T-cell (primary cell): ENCODE measurements around the gene ZIK1. TPM values are rescaled to one million over a fixed set of nuclear protein-coding genes. Genes with fewer than 3 reads are reported as not detected.

ENCODE experiments used
- ATAC-seq, 4 experiments: fragments of 200-7000 bp in 3 of 4; fragments of 150-1000 bp in 1 of 4; cut with Tn5 transposase; replicated peaks in 1 of 4; 1 replicate in 3 of 4; 2 replicates in 1 of 4; pipeline ENCODE4 v1.10.0; 2021; ENCODE audit warnings: moderate library complexity in 3 of 4, mild to moderate bottlenecking in 2 of 4, moderate number of reproducible peaks in 1 of 4
- CTCF ChIA-PET, 2 donors: fragments of 300-600 bp; sonication (Branson Sonifier 250); formaldehyde crosslinking; loops; one replicate each; lab custom pipeline; 2022; ENCODE audit warnings: antibody characterized with exemption in 2 of 2; lab: Charles Lee
- POLR2A ChIA-PET, 2 donors: fragments of 300-600 bp; sonication (Branson Sonifier 250); formaldehyde crosslinking; loops; one replicate each; lab custom pipeline; 2022; ENCODE audit warnings: antibody characterized with exemption in 2 of 2; lab: Charles Lee
- DNase-seq, 35 experiments: peaks; one replicate each; pipeline versions ENCODE4 v3.0.0 to v3.0.0-alpha.2; 2013 to 2023
- H3K27ac ChIP-seq: one replicate; pipeline ENCODE4 v1.5.1; 2013; ENCODE audit warnings: low read length
- H3K27me3 ChIP-seq, 2 experiments: replicated peaks in 1 of 2; 1 replicate in 1 of 2; 2 replicates in 1 of 2; pipeline versions ENCODE4 v1.6.1 to v1.7.0; 2013; ENCODE audit warnings: low read length in 1 of 2, mixed read lengths in 1 of 2; ENCODE audit not compliant: control insufficient read depth in 2 of 2, insufficient read depth in 2 of 2; ENCODE audit errors: extremely low read depth in 1 of 2
- H3K36me3 ChIP-seq, 2 donors: 1 replicate in 1 of 2; 2 replicates in 1 of 2; pipeline versions ENCODE4 v1.6.1 to v1.7.0; 2013; ENCODE audit warnings: low read length in 1 of 2; ENCODE audit not compliant: control insufficient read depth in 2 of 2, insufficient read depth in 1 of 2; ENCODE audit errors: extremely low read depth in 1 of 2
- H3K4me1 ChIP-seq, 2 experiments: 1 replicate in 1 of 2; 2 replicates in 1 of 2; pipeline versions ENCODE4 v1.6.1 to v1.7.0; 2013; ENCODE audit warnings: low read length in 2 of 2, mixed read lengths in 1 of 2; ENCODE audit not compliant: insufficient read depth in 2 of 2, control insufficient read depth in 1 of 2; ENCODE audit errors: extremely low read depth in 1 of 2
- H3K4me3 ChIP-seq, 2 donors: 1 replicate in 1 of 2; 2 replicates in 1 of 2; pipeline versions ENCODE4 v1.5.1 to v1.7.0; 2013; ENCODE audit warnings: mild to moderate bottlenecking in 2 of 2, low read length in 1 of 2, moderate library complexity in 1 of 2; ENCODE audit not compliant: control insufficient read depth in 1 of 2; ENCODE audit errors: extremely low read depth in 1 of 2
- H3K9me3 ChIP-seq: 2 replicates; pipeline ENCODE4 v1.7.0; 2013
- H3K27ac Mint-ChIP-seq, 2 donors: one replicate each; pipeline ENCODE4 v1.8.0; 2020 to 2021; ENCODE audit warnings: mild to moderate bottlenecking in 2 of 2, mixed read lengths in 2 of 2
- H3K27me3 Mint-ChIP-seq, 2 donors: one replicate each; pipeline ENCODE4 v1.8.0; 2021 to 2022; ENCODE audit warnings: mixed read lengths in 2 of 2
- H3K36me3 Mint-ChIP-seq: one replicate; pipeline ENCODE4 v1.8.0; 2021; ENCODE audit warnings: mixed read lengths
- H3K4me1 Mint-ChIP-seq, 3 donors: one replicate each; pipeline ENCODE4 v1.8.0; 2020 to 2022; ENCODE audit warnings: mixed read lengths in 3 of 3, mild to moderate bottlenecking in 1 of 3
- H3K4me3 Mint-ChIP-seq, 3 donors: one replicate each; pipeline ENCODE4 v1.8.0; 2020 to 2022; ENCODE audit warnings: mild to moderate bottlenecking in 3 of 3, mixed read lengths in 3 of 3, moderate library complexity in 3 of 3
- H3K9me3 Mint-ChIP-seq, 3 donors: one replicate each; pipeline ENCODE4 v1.8.0; 2020 to 2022; ENCODE audit warnings: mixed read lengths in 3 of 3
- WGBS: methylation state at CpG from one replicate; pipeline ENCODE4 v1.1.5; 2013; ENCODE audit warnings: missing lambda C conversion rate; ENCODE audit not compliant: insufficient coverage; 5-methylcytosine and 5-hydroxymethylcytosine counted together
- total RNA-seq, 35 experiments: library from RNA in 6 of 35; stranded (reverse) in 6 of 35; fragments of 120-200 nt in 1 of 35; gene quantifications; one replicate each; pipeline versions ENCODE4 v1.2.1 to v1.2.4 and lab custom pipeline; 2013 to 2026

The ZIK1 gene
- total RNA-seq, 5 donors from 2014 or later (not counting 1 experiment from before 2014, with no cell fraction given), result 4.9 to 10.6 (median 8.2) TPM

GRCh38 chr19:57559008-57559403 lies 24.9 kb upstream of the ZIK1 start:
- H3K4me1 Mint-ChIP-seq, result peaks cover 33 to 39% (median 37%) of the 10 kb centered on the region in 3 donors
- peaks cover 10 to 25% of the 10 kb centered on the region in 2 experiments for H3K4me1 ChIP-seq
- ChIA-PET POLR2A (no interaction called here), CTCF (no interaction called here)
- peaks cover under 1% of the 10 kb centered on the region for H3K9me3 ChIP-seq
- peak overlapping the region; percentile 83 to 88 for H3K4me3 ChIP-seq
- peak overlapping the region; percentile 83 to 86 for H3K27ac Mint-ChIP-seq
- peaks cover 4 to 8% of the 10 kb centered on the region in 2 donors for H3K27me3 Mint-ChIP-seq
- peaks cover 0 to 23% of the 10 kb centered on the region in 2 donors for H3K36me3 ChIP-seq
- 2% methylated on average over 10 of the region's 22 CpGs for WGBS
- peaks cover 3 to 43% (median 28%) of the 10 kb centered on the region in 3 donors for H3K9me3 Mint-ChIP-seq
- peak in 5 of 35 experiments; percentile 2 to 19 (median 7) for DNase-seq
- H3K27ac ChIP-seq, result peak overlapping the region; percentile 68
- H3K36me3 Mint-ChIP-seq, result peaks cover 50% of the 10 kb centered on the region
- no peaks in the 10 kb centered on the region for H3K27me3 ChIP-seq
- peak; percentile 27 to 37 (median 32) for ATAC-seq
- peak overlapping the region; percentile 92 to 97 (median 94) for H3K4me3 Mint-ChIP-seq

DNA sequence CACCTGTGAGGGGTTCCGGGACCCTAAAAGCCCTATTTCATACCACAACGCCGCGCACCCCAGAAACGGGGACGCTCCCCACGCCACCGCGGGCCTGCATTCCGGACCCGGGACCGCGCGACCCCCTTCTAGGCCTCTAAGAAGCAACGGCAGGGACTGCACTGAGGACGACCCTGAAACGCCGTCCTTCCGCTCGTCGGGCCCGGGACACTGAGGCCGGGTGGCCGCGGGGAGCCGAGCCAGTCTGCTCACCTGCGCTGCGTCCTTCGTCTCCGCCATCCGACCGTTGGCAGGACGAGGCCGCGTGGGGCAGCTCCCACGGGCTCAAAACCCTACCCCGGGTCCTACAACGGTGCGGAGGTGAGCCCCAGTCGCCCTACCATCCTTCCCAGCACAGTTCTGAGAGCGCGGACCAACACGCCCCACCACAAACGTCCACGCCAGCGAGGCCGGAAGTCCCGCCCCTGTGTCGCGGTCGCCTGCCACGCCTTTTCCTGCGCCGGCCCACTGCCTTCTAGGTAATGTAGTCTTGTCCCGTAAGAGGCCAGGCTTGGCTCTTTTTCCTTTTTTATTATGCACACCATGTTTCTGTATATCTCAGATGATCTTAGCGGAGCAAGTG lies 24.4 kb upstream of the ZIK1 start, which contains the start of gene ZNF550:
ZNF550 (minus strand) TSS at position 460 of the 622 bp plus-strand sequence; CDS start at position 279, 181 bp downstream.
- H3K27ac ChIP-seq, result peak within 1 kb of the TSS; percentile 68
- peaks cover 0 to 17% of the 10 kb centered on the region in 2 donors for H3K36me3 ChIP-seq
- H3K27me3 ChIP-seq, result peaks cover 0 to 5% of the 10 kb centered on the region in 2 experiments
- H3K4me3 ChIP-seq, result peak within 1 kb of the TSS; percentile 83 to 88
- peak within 1 kb of the TSS; percentile 83 to 86 for H3K27ac Mint-ChIP-seq
- H3K27me3 Mint-ChIP-seq, result peaks cover 4 to 8% of the 10 kb centered on the region in 2 donors
- H3K9me3 Mint-ChIP-seq, result peaks cover 3 to 43% (median 28%) of the 10 kb centered on the region in 3 donors
- H3K4me1 ChIP-seq, result peaks cover 10 to 25% of the 10 kb centered on the region in 2 experiments
- ChIA-PET CTCF (no interaction called here), POLR2A (no interaction called here)
- H3K9me3 ChIP-seq, result peaks cover 2% of the 10 kb centered on the region
- DNase-seq (peak; percentile 67 to 88 (median 80)), ATAC-seq (peak; percentile 97 to 99 (median 99))
- peak within 1 kb of the TSS; percentile 92 to 97 (median 94) for H3K4me3 Mint-ChIP-seq
- H3K36me3 Mint-ChIP-seq, result peaks cover 45% of the 10 kb centered on the region
- H3K4me1 Mint-ChIP-seq, result peaks cover 33 to 39% (median 37%) of the 10 kb centered on the region in 3 donors
- WGBS, result 0% methylated on average over 46 of the region's 56 CpGs

DNA sequence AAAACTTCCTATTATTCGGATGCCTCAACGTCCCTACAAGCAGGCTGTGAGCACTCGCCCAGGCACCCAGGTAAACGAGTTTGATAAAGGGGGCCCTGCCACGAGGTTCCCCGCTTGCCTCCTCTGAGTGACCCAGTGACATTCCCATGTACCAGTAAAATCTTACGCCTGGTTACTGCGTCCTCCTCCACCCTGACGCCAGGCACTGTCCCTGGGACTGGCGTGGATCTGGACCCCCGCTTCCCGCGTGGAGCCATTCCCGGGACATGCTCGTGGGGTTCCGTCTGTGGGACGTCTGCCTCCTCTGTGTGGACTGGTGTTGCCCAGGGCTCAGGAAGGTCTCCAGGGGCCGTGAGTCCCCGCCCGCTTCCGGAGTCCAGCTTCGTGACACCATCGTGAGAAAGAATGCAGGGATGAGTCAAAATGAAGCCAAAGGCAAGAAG lies 23.9 kb upstream of the ZIK1 start:
- Mint-ChIP-seq H3K36me3 (peaks cover 40% of the 10 kb centered on the region), H3K27me3 (peaks cover 4 to 8% of the 10 kb centered on the region in 2 donors), H3K4me3 (peak overlapping the region; percentile 92 to 97 (median 94)), H3K9me3 (peaks cover 3 to 41% (median 28%) of the 10 kb centered on the region in 3 donors), H3K4me1 (peaks cover 33 to 39% (median 37%) of the 10 kb centered on the region in 3 donors), H3K27ac (peak overlapping the region; percentile 83 to 86)
- Histone ChIP-seq H3K4me3 (peak overlapping the region; percentile 83 to 88), H3K27me3 (peaks cover 0 to 6% of the 10 kb centered on the region in 2 experiments), H3K4me1 (peaks cover 10 to 25% of the 10 kb centered on the region in 2 experiments), H3K27ac (peak overlapping the region; percentile 68), H3K36me3 (peaks cover 0 to 12% of the 10 kb centered on the region in 2 donors), H3K9me3 (peaks cover 4% of the 10 kb centered on the region)
- 42% methylated on average over 20 of the region's 23 CpGs for WGBS
- ATAC-seq (peak in 1 of 4 experiments; percentile 8), DNase-seq (no peak)
- POLR2A ChIA-PET, result no interaction called here
- CTCF ChIA-PET, result no interaction called here

DNA sequence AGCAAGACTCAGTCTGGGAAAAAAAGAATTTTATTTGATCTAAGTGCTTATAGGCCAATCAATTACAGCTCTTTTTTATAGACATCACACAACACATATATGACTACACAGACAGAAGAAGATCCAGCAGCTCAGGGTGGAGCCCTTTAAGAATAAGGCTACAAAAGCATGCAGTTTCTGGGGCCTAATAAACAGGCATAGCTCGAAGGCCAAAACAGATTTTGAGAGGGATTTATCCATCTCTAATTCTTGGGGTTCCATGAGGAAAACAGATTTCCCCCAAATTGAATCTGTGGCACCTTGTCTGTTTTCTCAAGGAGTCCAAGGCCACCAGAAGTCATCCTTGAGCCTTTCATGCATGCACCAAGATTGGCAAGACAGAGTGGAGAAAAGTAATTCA lies 20.4 kb upstream of the ZIK1 start:
- peaks cover 18% of the 10 kb centered on the region for H3K36me3 Mint-ChIP-seq
- POLR2A ChIA-PET, result no interaction called here

GRCh38 chr19:57566396-57567265 lies 17.3 kb upstream of the ZIK1 start:
- DNase-seq (no peak), ATAC-seq (no peak)
- H3K36me3 Mint-ChIP-seq, result peaks cover 28% of the 10 kb centered on the region
- H3K4me3 ChIP-seq, result no peak overlapping the region
- no peak overlapping the region for H3K4me3 Mint-ChIP-seq
- peaks cover 0 to 6% of the 10 kb centered on the region in 2 experiments for H3K27me3 ChIP-seq
- WGBS, result no CpG with 5 or more reads among the region's 7 CpGs
- POLR2A ChIA-PET, result no interaction called here
- H3K9me3 Mint-ChIP-seq, result peaks cover 21 to 66% (median 47%) of the 10 kb centered on the region in 3 donors
- H3K4me1 Mint-ChIP-seq, result no peaks in the 10 kb centered on the region
- peaks cover 12% of the 10 kb centered on the region for H3K9me3 ChIP-seq
- no peaks in the 10 kb centered on the region for H3K36me3 ChIP-seq
- no peak overlapping the region for H3K27ac ChIP-seq
- CTCF ChIA-PET, result no interaction called here
- H3K4me1 ChIP-seq, result no peaks in the 10 kb centered on the region
- no peak overlapping the region for H3K27ac Mint-ChIP-seq
- H3K27me3 Mint-ChIP-seq, result peaks cover under 1 to 6% of the 10 kb centered on the region in 2 donors

More for the DNA sequence above, 20.4 kb upstream of the ZIK1 start:
- H3K27me3 Mint-ChIP-seq, result peaks cover 4 to 8% of the 10 kb centered on the region in 2 donors
- no peak overlapping the region for H3K27ac Mint-ChIP-seq
- H3K4me1 Mint-ChIP-seq, result peaks cover 18 to 26% (median 21%) of the 10 kb centered on the region in 3 donors
- CTCF ChIA-PET, result no interaction called here
- Histone ChIP-seq H3K4me1 (peaks cover 7 to 18% of the 10 kb centered on the region in 2 experiments), H3K27me3 (peaks cover 0 to 6% of the 10 kb centered on the region in 2 experiments), H3K36me3 (no peaks in the 10 kb centered on the region), H3K27ac (no peak overlapping the region), H3K4me3 (no peak overlapping the region), H3K9me3 (peaks cover 10% of the 10 kb centered on the region)
- peaks cover 17 to 54% (median 43%) of the 10 kb centered on the region in 3 donors for H3K9me3 Mint-ChIP-seq
- DNase-seq (no peak), ATAC-seq (no peak)
- no CpG with 5 or more reads among the region's 1 CpG for WGBS
- H3K4me3 Mint-ChIP-seq, result no peak overlapping the region

DNA sequence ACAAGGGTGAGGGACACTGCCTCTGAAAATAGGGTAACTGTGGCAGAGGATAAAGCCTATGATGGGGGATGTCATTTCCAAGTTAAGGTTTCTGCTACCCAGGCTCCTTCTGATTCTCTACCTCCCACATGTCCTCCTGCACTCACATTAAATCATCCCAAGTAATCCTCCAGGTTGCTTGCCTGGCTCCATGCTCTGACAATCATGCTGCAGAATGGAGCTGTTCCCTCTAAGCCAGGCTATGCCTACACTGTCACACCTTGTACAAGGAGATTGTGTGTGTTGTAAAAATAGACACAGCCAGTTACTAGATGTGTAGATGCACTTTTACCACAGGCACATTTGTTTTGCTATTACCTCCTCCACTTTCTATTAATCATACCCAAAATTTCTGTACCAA lies 13.2 kb upstream of the ZIK1 start:
- H3K9me3 ChIP-seq, result peaks cover 19% of the 10 kb centered on the region
- ChIA-PET CTCF (no interaction called here), POLR2A (no interaction called here)
- no peak overlapping the region for H3K4me3 Mint-ChIP-seq
- H3K9me3 Mint-ChIP-seq, result peaks cover 22 to 74% (median 61%) of the 10 kb centered on the region in 3 donors
- no peak overlapping the region for H3K4me3 ChIP-seq
- no peak overlapping the region for H3K27ac ChIP-seq
- no peaks in the 10 kb centered on the region for H3K27me3 ChIP-seq
- ATAC-seq, result no peak
- peaks cover 58% of the 10 kb centered on the region for H3K36me3 Mint-ChIP-seq
- H3K36me3 ChIP-seq, result peaks cover 11 to 33% of the 10 kb centered on the region in 2 donors
- H3K4me1 ChIP-seq, result no peaks in the 10 kb centered on the region
- no peak overlapping the region for H3K27ac Mint-ChIP-seq
- no peak for DNase-seq
- no peaks in the 10 kb centered on the region for H3K4me1 Mint-ChIP-seq
- no peaks in the 10 kb centered on the region for H3K27me3 Mint-ChIP-seq
